ENCODE results near the gene CTPS2. TPM values are rescaled to one million over a fixed set of nuclear protein-coding genes. Genes with fewer than 3 reads are reported as not detected.
A peak's percentile ranks its signal among the peaks of the same experiment; 100 is the strongest.

The CTPS2 gene
- total and polyA plus RNA-seq, 2 donors (not counting 3 experiments of a cell fraction or from before 2014, with no cell fraction given) = 7.4 to 15.7 TPM

GRCh38 chrX:16696956-16697355 is 15.5 kb downstream of the CTPS2 start:
- DNase-seq (ENCODE audit: low read depth, low spot score) (no peak), FAIRE-seq (no peak)
- intact Hi-C loops (cut with micrococcal nuclease) (no loop called here), dilution Hi-C loops (cut with MboI; ENCODE audit: extremely low pct_ligation_motif_present, low sequenced_read_pairs) (no loop called here)
- Histone ChIP-seq H3K27ac (ENCODE audit: insufficient read depth, low read depth, low read length) (no peak overlapping the region), H2AFZ (ENCODE audit: low read depth, low read length) (no peak overlapping the region), H3K4me2 (ENCODE audit: insufficient read depth, low read length) (no peak overlapping the region), H3K9me3 (replicated peaks; ENCODE audit: control insufficient read depth, insufficient read depth, low read length) (no peaks in the 10 kb centered on the region), H3K36me3 (ENCODE audit: control insufficient read depth in 2 of 2, extremely low read depth in 1 of 2, insufficient read depth in 2 of 2, low read length in 2 of 2) (peaks cover 0 to 3% of the 10 kb centered on the region in 2 experiments), H3K9ac (replicated peaks; ENCODE audit: extremely low read depth, insufficient read depth, low read length) (no peak overlapping the region), H3K27me3 (ENCODE audit: control insufficient read depth in 2 of 2, insufficient read depth in 2 of 2, low read length in 2 of 2) (no peaks in the 10 kb centered on the region), H3K79me2 (ENCODE audit: control insufficient read depth, insufficient read depth, low read length) (no peaks in the 10 kb centered on the region), H3K4me1 (ENCODE audit: control insufficient read depth, extremely low read depth, insufficient read depth, low read length) (no peaks in the 10 kb centered on the region), H4K20me1 (replicated peaks; ENCODE audit: control insufficient read depth, extremely low read depth, insufficient read depth, low read length) (no peaks in the 10 kb centered on the region), H3K4me3 (replicated peaks in 1 of 3; ENCODE audit: insufficient read depth in 1 of 3, low read depth in 1 of 3, low read length in 3 of 3) (no peak overlapping the region), H3K9me1 (replicated peaks; ENCODE audit: control insufficient read depth, extremely low read depth, insufficient read depth, low read length) (no peaks in the 10 kb centered on the region)
- POLR2A ChIA-PET = no interaction called here
- no TSS peak for BruUV-seq (replicated peaks)
- CTCF ChIA-PET = interaction anchor here (1.1 to 1.3 kb wide), 4 partner anchors 252 to 574 kb away, joined by 3 to 6 read pairs (median 4); partner anchors contain the start of gene GRPR
- TF ChIP-seq FOS (IDR thresholded peaks at IDR 0.05; ENCODE audit: borderline replicate concordance, insufficient read depth, low read length) (no peak), JUN (IDR thresholded peaks at IDR 0.05; ENCODE audit: borderline replicate concordance, insufficient read depth, insufficient read length, low read depth) (no peak), POLR2AphosphoS5 (IDR thresholded peaks at IDR 0.05; ENCODE audit: insufficient read depth, low read depth, low read length) (no peak), MYC (IDR thresholded peaks at IDR 0.05; ENCODE audit: low read depth, low read length) (no peak), POLR2A (IDR thresholded peaks at IDR 0.05; ENCODE audit: low read depth, low read length) (no peak)
- TF ChIP-seq, protein P1, sequence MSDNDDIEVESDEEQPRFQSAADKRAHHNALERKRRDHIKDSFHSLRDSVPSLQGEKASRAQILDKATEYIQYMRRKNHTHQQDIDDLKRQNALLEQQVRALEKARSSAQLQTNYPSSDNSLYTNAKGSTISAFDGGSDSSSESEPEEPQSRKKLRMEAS (IDR thresholded peaks at IDR 0.05; ENCODE audit: insufficient read depth, insufficient read length) = no peak

GRCh38 chrX:16695079-16695676 is 17.3 kb downstream of the CTPS2 start:
- ChIA-PET POLR2A (no interaction called here), CTCF (interaction anchor here (0.7 to 1.0 kb wide), 4 partner anchors 12 to 573 kb away, joined by 3 to 4 read pairs (median 3); partner anchors contain the start of gene GRPR)
- Histone ChIP-seq H3K9ac (replicated peaks; ENCODE audit: extremely low read depth, insufficient read depth, low read length) (no peak overlapping the region), H2AFZ (ENCODE audit: low read depth, low read length) (no peak overlapping the region), H3K4me1 (ENCODE audit: control insufficient read depth, extremely low read depth, insufficient read depth, low read length) (no peaks in the 10 kb centered on the region), H3K4me2 (ENCODE audit: insufficient read depth, low read length) (no peak overlapping the region), H3K36me3 (ENCODE audit: control insufficient read depth in 2 of 2, extremely low read depth in 1 of 2, insufficient read depth in 2 of 2, low read length in 2 of 2) (peaks cover 0 to 3% of the 10 kb centered on the region in 2 experiments), H3K9me3 (replicated peaks; ENCODE audit: control insufficient read depth, insufficient read depth, low read length) (no peaks in the 10 kb centered on the region), H3K79me2 (ENCODE audit: control insufficient read depth, insufficient read depth, low read length) (no peaks in the 10 kb centered on the region), H3K4me3 (replicated peaks in 1 of 3; ENCODE audit: insufficient read depth in 1 of 3, low read depth in 1 of 3, low read length in 3 of 3) (no peak overlapping the region), H3K27me3 (ENCODE audit: control insufficient read depth in 2 of 2, insufficient read depth in 2 of 2, low read length in 2 of 2) (no peaks in the 10 kb centered on the region), H3K27ac (ENCODE audit: insufficient read depth, low read depth, low read length) (no peak overlapping the region), H3K9me1 (replicated peaks; ENCODE audit: control insufficient read depth, extremely low read depth, insufficient read depth, low read length) (no peaks in the 10 kb centered on the region), H4K20me1 (replicated peaks; ENCODE audit: control insufficient read depth, extremely low read depth, insufficient read depth, low read length) (no peaks in the 10 kb centered on the region)
- DNase-seq (ENCODE audit: low read depth, low spot score) = peak; percentile 55
- peak; percentile 85 for FAIRE-seq
- BruUV-seq (replicated peaks) = no TSS peak
- dilution Hi-C loops (cut with MboI; ENCODE audit: extremely low pct_ligation_motif_present, low sequenced_read_pairs) (no loop called here), intact Hi-C loops (cut with micrococcal nuclease) (loop anchor here (1.0 kb wide), 2 partner anchors 259 to 572 kb away; partner anchors contain the start of gene GRPR)
- TF ChIP-seq POLR2AphosphoS5 (IDR thresholded peaks at IDR 0.05; ENCODE audit: insufficient read depth, low read depth, low read length) (no peak), GATA2 (IDR thresholded peaks at IDR 0.05; ENCODE audit: insufficient read depth, insufficient read length, low read depth, low read length) (no peak), CTCF (IDR thresholded peaks at IDR 0.05; ENCODE audit: extremely low read depth in 1 of 2, insufficient read depth in 1 of 2, low read depth in 1 of 2, low read length in 2 of 2) (peak; percentile 61 to 63), POLR2A (IDR thresholded peaks at IDR 0.05; ENCODE audit: low read depth, low read length) (no peak), JUN (IDR thresholded peaks at IDR 0.05; ENCODE audit: borderline replicate concordance, insufficient read depth, insufficient read length, low read depth) (no peak)

Data from endothelial cell of umbilical vein (primary cell).